GM23248 (cell line): ENCODE results near the gene MOB2.
A peak's percentile ranks its signal among the peaks of the same experiment; 100 is the strongest.

Experiments used
- EZH2 ChIP-seq: fragments of 200-600 bp; sonication (generic); IDR thresholded peaks from 2 replicates; pipeline ENCODE4 v1.6.1; 2018; ENCODE audit warnings: antibody characterized with exemption, mild to moderate bottlenecking; ENCODE audit not compliant: insufficient read depth, poor library complexity, severe bottlenecking
- EZH2phosphoT487 ChIP-seq: fragments of 200-600 bp; sonication (generic); IDR thresholded peaks from 2 replicates; pipeline ENCODE4 v1.6.1; 2018; ENCODE audit warnings: antibody characterized with exemption, moderate library complexity, mild to moderate bottlenecking, low read depth; ENCODE audit not compliant: insufficient read depth

DNA sequence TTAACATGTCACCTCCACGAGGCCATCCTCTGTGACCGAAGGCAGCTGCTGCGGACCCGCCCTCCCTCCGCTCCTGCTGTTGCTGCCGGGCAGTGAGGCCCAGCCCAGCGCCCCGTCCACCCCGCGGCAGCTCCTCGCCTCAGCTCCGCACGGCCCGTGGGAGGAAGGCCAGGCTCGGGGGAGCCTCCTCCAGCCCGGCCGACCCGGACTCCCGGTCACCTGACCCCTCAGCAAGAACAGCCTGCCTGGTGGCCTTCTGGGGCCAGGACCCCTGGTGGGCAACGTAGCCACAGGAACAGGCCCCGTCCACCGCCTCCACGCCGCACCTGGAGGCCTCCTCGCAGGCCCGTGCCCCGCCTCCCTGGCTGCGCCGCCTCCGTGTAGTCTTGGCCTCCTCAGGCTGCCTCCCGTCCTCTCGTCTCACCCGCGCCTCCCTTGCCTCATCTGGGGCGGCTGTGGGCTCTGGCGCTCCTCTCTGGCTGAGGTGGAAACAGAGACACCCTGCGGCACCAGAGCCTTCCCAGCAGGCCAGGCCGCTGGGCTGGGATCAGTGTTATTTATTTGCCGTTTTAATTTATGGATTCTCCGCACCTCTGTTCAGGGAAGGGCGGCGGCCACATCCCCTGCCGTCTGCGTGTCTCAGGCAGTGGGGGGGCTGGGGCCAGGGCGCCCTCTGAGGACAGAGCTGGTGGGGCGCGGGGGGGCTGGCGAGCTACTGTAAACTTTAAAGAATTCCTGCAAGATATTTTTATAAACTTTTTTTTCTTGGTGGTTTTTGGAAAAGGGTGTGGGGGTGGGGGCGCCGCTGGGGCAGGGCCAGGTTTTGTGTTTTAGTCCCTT is 25.4 kb downstream of the MOB2 start:
- peak; percentile 46 for TF ChIP-seq EZH2
- no peak for TF ChIP-seq EZH2phosphoT487
